ENCODE measurements around the gene MBP. TPM values are rescaled to one million over a fixed set of nuclear protein-coding genes. Genes with fewer than 3 reads are reported as not detected.

MBP gene
- total RNA-seq, 4 donors from 2014 or later = 45.0 to 60.0 (median 51.9) TPM

- H3K4me3 ChIP-seq (ENCODE audit: low read depth, poor library complexity, severe bottlenecking) = no peak overlapping the region
- 50 to 60% methylated on average over 14 of the region's 14 CpGs for WGBS, 2 donors
- TF ChIP-seq CTCF (IDR thresholded peaks at IDR 0.05) = no peak
- TF ChIP-seq POLR2A (IDR thresholded peaks at IDR 0.05) = no peak
- intact Hi-C loops (cut with DNase I; ENCODE audit: low total_unique reads) = no loop called here
- peak in 1 of 2 donors; percentile 57 for DNase-seq (ENCODE audit: low spot score in 2 of 2)
These were observed 155.4 kb downstream of the MBP start for GRCh38 chr18:76977108-76977621.

GRCh38 chr18:76975577-76976110, 156.9 kb downstream of the MBP start:
- intact Hi-C loops (cut with DNase I; ENCODE audit: low total_unique reads) = no loop called here
- 85 to 89% methylated on average over 14 of the region's 14 CpGs for WGBS, 2 donors
- no peak overlapping the region for H3K4me3 ChIP-seq (ENCODE audit: low read depth, poor library complexity, severe bottlenecking)
- peak in 1 of 2 donors; percentile 66 for DNase-seq (ENCODE audit: low spot score in 2 of 2)
- TF ChIP-seq CTCF (IDR thresholded peaks at IDR 0.05) = no peak
- no peak for TF ChIP-seq POLR2A (IDR thresholded peaks at IDR 0.05)

GRCh38 chr18:76974386-76974785, 158.2 kb downstream of the MBP start:
- 79 to 84% methylated on average over 5 of the region's 5 CpGs for WGBS, 2 donors

GRCh38 chr18:76973520-76974266, 158.9 kb downstream of the MBP start:
- TF ChIP-seq CTCF (IDR thresholded peaks at IDR 0.05) = no peak
- TF ChIP-seq POLR2A (IDR thresholded peaks at IDR 0.05) = no peak
- DNase-seq (ENCODE audit: low spot score in 2 of 2) = peak in 1 of 2 donors; percentile 72
- H3K4me3 ChIP-seq (ENCODE audit: low read depth, poor library complexity, severe bottlenecking) = no peak overlapping the region
- 80 to 81% methylated on average over 20 of the region's 20 CpGs for WGBS, 2 donors
- intact Hi-C loops (cut with DNase I; ENCODE audit: low total_unique reads) = no loop called here

More at GRCh38 chr18:76974386-76974785, 158.2 kb downstream of the MBP start:
- intact Hi-C loops (cut with DNase I; ENCODE audit: low total_unique reads) = no loop called here
- TF ChIP-seq CTCF (IDR thresholded peaks at IDR 0.05) (no peak), POLR2A (IDR thresholded peaks at IDR 0.05) (no peak)
- no peak overlapping the region for H3K4me3 ChIP-seq (ENCODE audit: low read depth, poor library complexity, severe bottlenecking)
- no peak for DNase-seq (ENCODE audit: low spot score in 2 of 2)

GRCh38 chr18:76972846-76973519, 159.6 kb downstream of the MBP start:
- no peak overlapping the region for H3K4me3 ChIP-seq (ENCODE audit: low read depth, poor library complexity, severe bottlenecking)
- TF ChIP-seq CTCF (IDR thresholded peaks at IDR 0.05) (no peak), POLR2A (IDR thresholded peaks at IDR 0.05) (no peak)
- DNase-seq (ENCODE audit: low spot score in 2 of 2) = no peak
- intact Hi-C loops (cut with DNase I; ENCODE audit: low total_unique reads) = no loop called here
- WGBS, 2 donors = 43 to 48% methylated on average over 13 of the region's 13 CpGs

All from lower leg skin (tissue), 4 donors.